DOHH2 (cell line): ENCODE results near the gene UNC45A.

ENCODE experiments used
- H3F3A ChIP-seq: fragments of 200-600 bp; sonication (generic), shearing (Covaris generic); 2 replicates; pipeline ENCODE4 v1.6.0; 2016; ENCODE audit warnings: antibody characterized with exemption, mild to moderate bottlenecking; ENCODE audit not compliant: control insufficient read depth, insufficient read depth
- H3K27ac ChIP-seq: fragments of 200-600 bp; sonication (generic); 2 replicates; pipeline ENCODE4 v1.5.1; 2014; ENCODE audit warnings: low read depth, mild to moderate bottlenecking, low read length, moderate library complexity
- H3K27me3 ChIP-seq: fragments of 200-600 bp; sonication (generic); 2 replicates; pipeline ENCODE4 v1.6.1; 2014; ENCODE audit warnings: mild to moderate bottlenecking, low read length, mixed read lengths; ENCODE audit not compliant: control insufficient read depth
- H3K36me3 ChIP-seq: fragments of 200-600 bp; sonication (generic); 2 replicates; pipeline ENCODE4 v1.6.1; 2014; ENCODE audit warnings: mild to moderate bottlenecking, low read length, moderate library complexity, mixed read lengths; ENCODE audit not compliant: control insufficient read depth
- H3K4me1 ChIP-seq: fragments of 200-600 bp; sonication (generic); 2 replicates; pipeline ENCODE4 v1.6.1; 2014; ENCODE audit warnings: mild to moderate bottlenecking, low read length, mixed read lengths; ENCODE audit not compliant: control insufficient read depth
- H3K4me2 ChIP-seq: fragments of 200-600 bp; sonication (generic); 2 replicates; pipeline ENCODE4 v1.6.0; 2014; ENCODE audit warnings: mild to moderate bottlenecking, low read length, moderate library complexity
- H3K4me3 ChIP-seq: fragments of 200-600 bp; sonication (generic); 2 replicates; pipeline ENCODE4 v1.5.1; 2014; ENCODE audit warnings: mild to moderate bottlenecking, low read length, mixed read lengths
- H3K79me2 ChIP-seq: fragments of 200-600 bp; sonication (generic); 2 replicates; pipeline ENCODE4 v1.6.1; 2014; ENCODE audit warnings: mild to moderate bottlenecking, low read length, mixed read lengths; ENCODE audit not compliant: control insufficient read depth
- H3K9me2 ChIP-seq: fragments of 200-600 bp; sonication (generic); replicated peaks from 2 replicates; pipeline ENCODE4 v1.6.1; 2014; ENCODE audit warnings: mild to moderate bottlenecking, low read length, mixed read lengths; ENCODE audit not compliant: control insufficient read depth
- H3K9me3 ChIP-seq: fragments of 200-600 bp; sonication (generic); 2 replicates; pipeline ENCODE4 v1.6.1; 2014; ENCODE audit warnings: antibody characterized with exemption, low read length, mixed read lengths; ENCODE audit not compliant: control insufficient read depth, insufficient read depth
- H4K20me1 ChIP-seq: fragments of 200-600 bp; sonication (generic); 2 replicates; pipeline ENCODE4 v1.6.0; 2014; ENCODE audit warnings: low read depth, mild to moderate bottlenecking, antibody characterized with exemption, low read length, moderate library complexity; ENCODE audit not compliant: control insufficient read depth, insufficient read depth
- CTCF ChIP-seq: fragments of 200-600 bp; sonication (generic); IDR thresholded peaks from one replicate; pipeline ENCODE4 v1.5.1; 2014; ENCODE audit warnings: antibody characterized with exemption, mild to moderate bottlenecking, low read depth, low read length; ENCODE audit not compliant: poor library complexity, severe bottlenecking
- EZH2phosphoT487 ChIP-seq: fragments of 200-600 bp; sonication (generic); IDR thresholded peaks from 2 replicates; pipeline ENCODE4 v1.6.1; 2017; ENCODE audit warnings: borderline replicate concordance, mild to moderate bottlenecking, antibody characterized with exemption, low read length, moderate library complexity, mixed read lengths

Gene UNC45A

GRCh38 chr15:90929246-90930019 is 5.7 kb upstream of the UNC45A start:
- peaks cover 19% of the 10 kb centered on the region for H3F3A ChIP-seq
- H3K4me2 ChIP-seq, result peak overlapping the region; percentile 97
- no peak for TF ChIP-seq CTCF
- TF ChIP-seq EZH2phosphoT487, result no peak
- H3K4me1 ChIP-seq, result peaks cover 46% of the 10 kb centered on the region
- H3K36me3 ChIP-seq, result peaks cover 15% of the 10 kb centered on the region
- peak overlapping the region; percentile 98 for H3K4me3 ChIP-seq
- H3K9me2 ChIP-seq, result no peaks in the 10 kb centered on the region
- H3K79me2 ChIP-seq, result peaks cover 30% of the 10 kb centered on the region
- no peaks in the 10 kb centered on the region for H3K27me3 ChIP-seq
- H4K20me1 ChIP-seq, result no peaks in the 10 kb centered on the region
- H3K9me3 ChIP-seq, result no peaks in the 10 kb centered on the region
- H3K27ac ChIP-seq, result peak overlapping the region; percentile 91

GRCh38 chr15:90930861-90931574 is 4.1 kb upstream of the UNC45A start:
- H3K4me2 ChIP-seq, result peak overlapping the region; percentile 97
- peak overlapping the region; percentile 98 for H3K4me3 ChIP-seq
- no peaks in the 10 kb centered on the region for H3K9me2 ChIP-seq
- H3K79me2 ChIP-seq, result peaks cover 37% of the 10 kb centered on the region
- H3K4me1 ChIP-seq, result peaks cover 56% of the 10 kb centered on the region
- H3K36me3 ChIP-seq, result peaks cover 22% of the 10 kb centered on the region
- no peaks in the 10 kb centered on the region for H4K20me1 ChIP-seq
- H3F3A ChIP-seq, result peaks cover 13% of the 10 kb centered on the region
- no peaks in the 10 kb centered on the region for H3K9me3 ChIP-seq
- H3K27ac ChIP-seq, result peak overlapping the region; percentile 91
- no peak for TF ChIP-seq EZH2phosphoT487
- no peak for TF ChIP-seq CTCF
- H3K27me3 ChIP-seq, result no peaks in the 10 kb centered on the region

- Histone ChIP-seq H4K20me1 (0 out of 2 replicates have a peak, but pooled peaks cover 5% of the 10 kb centered on the region), H3K79me2 (peaks cover 42% of the 10 kb centered on the region), H3K4me3 (peak overlapping the region; percentile 98), H3K9me3 (no peaks in the 10 kb centered on the region), H3K9me2 (no peaks in the 10 kb centered on the region), H3K36me3 (peaks cover 27% of the 10 kb centered on the region), H3K27ac (peak overlapping the region; percentile 91), H3K4me1 (peaks cover 61% of the 10 kb centered on the region), H3K4me2 (peak overlapping the region; percentile 97), H3F3A (peaks cover 13% of the 10 kb centered on the region), H3K27me3 (no peaks in the 10 kb centered on the region)
- TF ChIP-seq CTCF (no peak), EZH2phosphoT487 (no peak)
These were observed 3.6 kb upstream of the UNC45A start for GRCh38 chr15:90931575-90931827.
